Dermis microvascular lymphatic vessel endothelial cell (primary cell): ENCODE measurements around the gene HTT. TPM values are rescaled to one million over a fixed set of nuclear protein-coding genes. Genes with fewer than 3 reads are reported as not detected.

Experiments used
- DNase-seq, 2 donors: peaks; one replicate each; pipeline versions ENCODE4 v3.0.0 to v3.0.0-alpha.2; 2010; ENCODE audit warnings: low read depth in 2 of 2
- total RNA-seq: library from RNA; depleted of rRNA; stranded (reverse); fragments of >200 nt; gene quantifications from 2 replicates; pipeline ENCODE4 v1.2.1, GENCODE V29; 2014

The HTT gene
- total RNA-seq, 1 donor from 2014 or later, result 26.2 TPM

DNA sequence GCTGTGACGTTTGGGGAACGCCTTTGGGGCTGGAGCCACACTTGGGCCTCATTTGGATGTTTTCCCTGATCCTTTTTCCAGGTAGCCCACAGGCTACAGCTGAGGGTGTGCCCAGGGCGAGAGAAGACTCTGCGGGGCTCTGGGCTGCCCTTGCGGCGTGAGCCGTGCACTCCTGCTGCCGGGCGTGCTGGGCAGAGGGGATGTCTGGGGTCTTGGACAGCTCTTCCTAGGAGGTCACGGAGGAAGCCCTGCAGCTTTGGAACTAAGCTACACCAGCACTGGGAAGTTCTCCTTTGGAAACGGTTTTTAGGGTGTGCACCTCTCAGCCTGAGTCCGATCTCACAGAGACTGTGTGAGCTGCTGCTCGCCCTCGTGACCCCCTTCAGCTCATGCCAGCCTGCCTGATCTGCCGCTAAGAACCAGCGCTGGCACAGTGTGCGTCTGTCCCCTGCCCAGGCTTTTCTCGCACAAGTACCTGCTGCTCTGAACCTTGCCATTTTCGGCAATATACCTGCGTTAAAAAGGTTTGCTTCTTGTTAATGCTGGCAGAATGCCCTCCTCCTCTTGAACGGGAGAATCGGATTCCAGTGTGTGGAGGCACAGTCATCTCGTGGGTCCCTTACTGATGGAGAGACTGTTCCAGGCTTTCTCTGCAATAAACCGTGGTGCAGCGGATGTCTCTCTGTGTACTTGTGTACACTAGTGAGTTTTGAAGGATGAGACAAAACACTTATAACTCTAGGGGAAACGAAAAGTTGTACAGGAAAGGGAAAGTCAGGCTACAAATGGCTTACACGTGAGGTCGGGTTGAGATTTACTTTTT lies 188.8 kb downstream of the HTT start:
- no peak for DNase-seq

DNA sequence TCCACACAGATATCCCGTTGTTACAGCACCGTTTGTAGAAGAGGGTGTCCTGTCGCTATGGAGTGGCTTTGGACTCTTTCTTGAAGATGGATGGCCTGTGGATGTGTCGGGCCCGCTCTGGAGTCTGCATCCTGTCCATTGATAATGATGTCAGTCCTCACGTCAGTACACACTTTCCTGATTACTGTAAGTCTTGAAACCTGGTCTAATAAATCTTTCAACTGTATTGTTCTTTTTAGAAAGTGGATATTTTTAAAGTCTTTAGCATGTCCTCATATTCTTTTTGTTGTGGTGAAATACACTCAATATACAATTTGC lies 189.4 kb downstream of the HTT start:
- no peak for DNase-seq

DNA sequence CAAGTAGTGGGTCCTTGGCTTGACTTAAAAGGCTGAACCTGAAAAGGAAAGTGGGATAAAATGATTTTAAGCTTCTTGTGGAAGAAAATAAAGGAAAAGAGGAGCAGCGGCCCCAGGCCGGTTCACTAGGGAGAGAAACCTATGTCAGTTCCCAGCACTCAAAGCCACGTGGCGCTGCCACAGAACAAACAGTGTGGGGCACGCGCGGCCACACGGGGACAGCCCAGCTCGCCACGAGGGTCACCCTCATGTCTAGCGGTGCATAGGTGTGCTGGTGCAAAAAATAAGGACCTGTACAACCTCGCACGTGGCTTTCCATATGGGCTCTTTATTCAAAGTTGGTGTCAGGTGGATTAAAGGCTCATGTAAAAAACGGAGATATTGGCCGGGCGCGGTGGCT lies 191.6 kb downstream of the HTT start:
- no peak for DNase-seq

DNA sequence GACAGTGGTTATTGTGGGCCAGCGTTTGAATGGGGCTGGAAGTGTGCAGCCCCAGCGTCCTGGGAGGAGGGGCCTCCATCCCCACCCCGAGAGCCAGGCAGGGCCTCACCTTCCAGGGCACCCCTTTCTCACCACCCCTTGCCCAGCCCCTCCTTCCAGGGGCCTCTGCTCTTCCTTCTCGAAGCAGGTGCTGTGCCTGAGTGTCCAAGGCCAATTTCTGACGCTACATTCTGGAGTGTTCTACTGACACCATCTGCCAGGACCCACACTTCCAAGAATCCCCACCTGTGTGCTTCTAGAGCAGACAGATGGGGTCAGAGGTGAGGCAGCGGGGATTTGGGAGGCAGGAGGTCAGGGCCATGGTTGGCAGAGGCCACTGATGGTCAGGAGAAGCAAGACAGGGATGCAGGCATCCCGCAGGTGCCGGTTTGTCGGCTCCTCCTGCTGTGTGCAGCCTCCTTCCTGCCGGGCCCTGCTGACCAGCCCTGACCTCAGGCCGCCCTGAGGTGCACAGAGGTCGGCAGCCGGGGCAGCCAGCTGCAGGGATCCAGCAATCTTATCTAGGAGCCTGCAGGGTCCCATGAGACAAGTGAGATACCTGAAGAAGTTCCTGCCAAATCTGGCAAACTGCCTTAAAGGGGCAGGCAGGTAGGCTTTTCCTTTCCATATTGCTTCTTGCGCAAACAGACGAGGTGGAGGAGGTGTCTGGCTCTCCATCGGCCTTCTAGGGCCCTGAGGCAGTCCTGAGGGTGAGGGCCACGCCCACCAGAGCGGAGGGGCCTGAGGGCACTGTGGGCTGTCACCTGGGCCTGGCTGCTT lies 193.3 kb downstream of the HTT start:
- no peak for DNase-seq

DNA sequence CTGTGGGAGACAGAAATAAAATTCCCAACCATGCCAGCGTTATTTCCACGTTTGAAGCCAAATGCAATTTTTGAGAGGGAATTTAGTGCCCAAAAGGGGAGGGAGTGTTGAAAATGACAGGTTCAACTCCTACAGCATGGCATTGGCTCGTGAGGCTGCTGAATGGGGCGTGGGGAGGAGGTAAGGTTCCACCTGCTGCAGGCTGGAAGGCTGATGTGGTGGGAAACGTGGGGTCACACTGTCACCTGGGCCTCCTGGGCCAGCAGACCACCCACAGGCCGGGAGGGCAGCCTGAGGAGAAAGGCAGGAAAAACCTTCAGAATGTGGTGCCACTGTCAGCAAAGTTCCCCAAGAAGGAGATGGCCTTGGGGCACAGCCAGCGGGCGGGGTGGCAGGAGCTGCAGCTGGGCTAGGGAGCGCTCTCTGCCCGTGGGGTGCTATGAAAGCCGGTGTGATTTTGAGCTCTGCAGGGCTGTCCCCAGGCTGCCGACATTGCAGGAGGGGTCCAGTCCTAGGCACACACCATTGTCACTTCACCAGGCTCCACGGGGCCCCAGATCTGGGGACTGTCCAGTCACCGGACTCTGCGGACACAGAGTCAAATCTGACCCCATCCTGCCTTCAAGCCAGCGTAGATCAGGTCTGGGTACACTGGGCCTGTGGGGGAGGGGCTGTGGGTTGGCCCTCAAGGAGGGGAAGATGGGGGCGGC lies 194.1 kb downstream of the HTT start:
- DNase-seq, result no peak

DNA sequence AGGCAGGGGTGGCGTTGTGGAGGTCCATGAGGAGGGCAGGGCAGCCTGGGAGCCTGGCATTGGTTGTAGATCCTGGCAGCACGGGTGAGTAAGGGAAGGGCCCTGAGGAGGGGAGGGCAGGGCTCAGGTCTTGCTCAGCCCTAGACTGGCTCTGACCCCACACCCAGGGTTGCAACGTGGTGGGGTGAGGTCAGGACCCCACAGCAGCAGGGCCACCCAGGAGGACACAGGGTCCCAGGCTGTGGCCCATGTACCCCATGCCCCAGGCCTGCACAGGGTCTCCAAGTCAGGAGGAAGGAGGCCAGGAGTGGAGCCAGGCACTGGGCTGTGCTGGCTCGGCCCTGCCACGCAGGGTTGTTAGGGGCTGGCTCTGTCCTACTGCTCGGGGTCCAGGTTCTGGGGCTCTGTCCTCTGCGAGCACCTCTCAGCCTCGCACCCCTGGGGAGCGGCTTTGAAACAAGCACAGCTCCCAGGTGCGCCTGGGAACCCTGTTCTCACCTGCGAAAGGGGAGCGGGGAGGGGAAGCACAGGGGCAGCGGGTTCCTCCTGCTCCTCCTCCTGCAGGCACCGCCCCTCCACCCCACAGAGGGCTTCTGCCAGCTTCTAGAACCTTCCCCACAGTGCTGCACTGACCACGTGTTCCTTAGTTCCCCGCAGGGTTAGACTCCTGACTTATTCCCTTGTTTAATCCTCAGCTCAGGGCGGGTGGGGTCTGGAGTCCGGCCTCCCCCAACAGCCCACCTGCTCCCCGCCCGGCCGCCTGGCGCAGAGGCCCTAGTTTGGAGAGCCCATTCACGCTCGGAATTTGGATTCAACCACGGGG lies 194.8 kb downstream of the HTT start:
- no peak for DNase-seq

DNA sequence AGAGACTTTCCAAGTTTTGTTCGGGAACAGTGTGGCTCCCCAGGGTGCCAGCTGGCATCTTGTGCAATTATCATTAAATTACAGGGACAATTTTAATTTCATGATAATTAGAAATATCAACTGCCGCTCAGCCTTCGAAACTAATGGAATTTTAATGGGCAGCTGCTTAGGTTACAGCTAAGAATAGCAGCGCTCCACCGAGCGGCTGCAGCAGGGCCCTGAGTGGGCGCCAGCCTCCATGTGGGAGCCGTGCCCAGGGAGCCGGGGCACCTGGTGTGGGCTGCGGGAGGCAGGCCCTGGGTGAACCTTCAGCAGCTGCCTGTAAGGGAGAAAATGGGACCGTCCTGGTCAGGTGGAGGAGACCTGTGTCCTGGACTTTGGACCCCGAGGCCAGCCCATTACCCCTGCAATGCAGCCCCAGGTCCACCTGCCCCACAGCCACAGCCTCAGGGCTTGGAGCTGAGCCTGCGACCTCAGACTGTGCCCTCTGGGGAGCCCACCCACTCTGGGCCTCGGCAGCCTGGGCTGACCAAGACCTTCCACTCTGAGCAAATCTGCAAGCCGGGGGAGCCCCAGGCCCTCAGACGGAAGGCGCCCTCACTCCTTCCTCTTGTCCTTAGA lies 195.6 kb downstream of the HTT start:
- DNase-seq, result no peak

DNA sequence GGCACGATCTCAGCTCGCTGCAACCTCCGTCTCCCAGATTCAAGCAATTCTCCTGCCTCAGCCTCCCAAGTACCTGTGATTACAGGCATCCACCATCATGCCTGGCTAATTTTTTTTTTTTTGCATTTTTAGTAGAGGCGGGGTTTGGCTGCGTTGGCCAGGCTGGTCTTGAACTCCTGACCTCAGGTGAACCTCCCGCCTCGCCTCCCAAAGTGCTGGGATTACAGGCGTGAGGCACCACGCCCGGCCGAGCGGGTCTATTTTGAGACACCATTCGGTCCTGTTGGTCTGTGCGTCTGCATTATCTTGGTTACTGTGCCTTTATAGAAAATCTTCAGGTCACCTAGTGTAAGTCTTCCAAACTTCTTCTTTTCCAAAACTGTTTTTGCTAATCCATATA lies 196.7 kb downstream of the HTT start:
- DNase-seq, result no peak

DNA sequence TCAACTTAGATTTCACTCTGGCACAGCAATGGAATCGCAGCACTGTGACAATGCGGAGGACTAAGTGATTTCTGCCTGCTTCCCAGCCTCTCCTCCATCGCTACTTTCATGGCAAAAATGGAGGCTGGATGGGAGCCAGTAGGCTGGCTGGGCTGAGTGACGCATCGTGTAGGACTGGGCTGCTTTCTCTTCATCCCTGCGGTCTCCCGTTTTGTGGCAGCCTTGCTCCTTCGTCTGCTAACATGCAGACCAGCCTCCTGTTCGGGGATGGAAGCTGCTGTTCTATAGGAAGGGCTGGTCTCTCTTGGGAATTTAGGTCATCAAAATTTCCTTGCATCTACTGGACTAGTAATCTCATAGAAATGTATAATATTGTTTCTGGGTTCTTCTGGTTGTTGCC lies 202.5 kb downstream of the HTT start:
- DNase-seq, result no peak

DNA sequence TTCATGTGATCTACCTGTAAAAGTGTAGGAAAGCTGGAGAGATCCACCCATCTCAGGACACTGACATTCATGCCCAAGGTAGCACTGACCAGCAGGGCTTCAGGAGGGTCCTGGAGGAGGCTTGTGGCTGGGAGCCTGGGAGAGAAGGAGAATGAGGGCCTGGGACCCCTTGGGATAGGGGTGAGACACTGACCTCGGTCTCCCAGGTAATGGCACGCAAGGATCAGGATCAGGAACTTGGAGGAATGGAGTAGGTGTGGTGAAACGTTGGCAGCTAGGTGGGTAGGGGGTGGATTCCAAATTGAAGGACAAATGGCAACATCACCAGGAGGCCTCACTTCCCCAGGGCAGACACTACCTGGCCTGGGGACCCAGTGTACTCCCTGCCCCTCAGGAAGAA lies 206.0 kb downstream of the HTT start:
- DNase-seq, result no peak

DNA sequence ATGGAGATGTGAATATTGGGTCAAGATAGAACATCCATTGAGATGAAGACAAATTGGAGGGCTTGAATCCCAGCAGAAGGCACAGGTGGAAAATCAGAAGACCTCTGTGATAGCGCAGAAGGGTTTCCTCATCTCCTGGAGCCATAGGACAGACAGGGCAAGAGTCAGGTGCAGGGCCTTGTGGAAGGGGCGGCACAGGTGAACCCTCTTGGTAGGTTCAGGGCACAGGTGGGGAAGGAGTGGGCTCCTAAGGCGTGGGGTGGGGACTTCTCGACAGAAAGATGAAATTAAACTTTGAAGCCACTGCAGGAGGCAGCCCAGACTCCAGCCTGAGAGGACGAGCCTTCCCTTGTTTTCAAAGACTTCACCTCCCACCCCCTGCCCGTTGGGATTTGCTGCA lies 209.0 kb downstream of the HTT start:
- no peak for DNase-seq

DNA sequence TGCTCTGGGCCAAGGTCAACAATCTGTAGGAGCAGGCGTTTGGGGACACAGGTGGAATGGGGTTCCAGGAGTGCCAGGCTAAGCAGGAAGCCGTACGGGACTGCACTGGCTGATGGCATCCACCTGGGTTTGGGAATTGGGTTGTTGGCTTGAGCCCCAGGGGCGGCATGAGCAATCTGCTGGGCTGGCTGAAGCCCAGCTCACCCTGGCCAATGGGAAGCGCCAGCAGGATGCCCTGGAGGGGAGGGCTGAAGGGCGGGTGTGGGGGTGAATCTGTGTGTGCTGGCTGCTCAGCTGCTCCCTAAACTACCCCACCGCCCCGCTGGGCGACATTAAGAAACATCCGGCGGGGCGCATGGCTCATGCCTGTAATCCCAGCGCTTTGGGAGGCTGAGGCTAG lies 209.4 kb downstream of the HTT start:
- DNase-seq, result no peak

DNA sequence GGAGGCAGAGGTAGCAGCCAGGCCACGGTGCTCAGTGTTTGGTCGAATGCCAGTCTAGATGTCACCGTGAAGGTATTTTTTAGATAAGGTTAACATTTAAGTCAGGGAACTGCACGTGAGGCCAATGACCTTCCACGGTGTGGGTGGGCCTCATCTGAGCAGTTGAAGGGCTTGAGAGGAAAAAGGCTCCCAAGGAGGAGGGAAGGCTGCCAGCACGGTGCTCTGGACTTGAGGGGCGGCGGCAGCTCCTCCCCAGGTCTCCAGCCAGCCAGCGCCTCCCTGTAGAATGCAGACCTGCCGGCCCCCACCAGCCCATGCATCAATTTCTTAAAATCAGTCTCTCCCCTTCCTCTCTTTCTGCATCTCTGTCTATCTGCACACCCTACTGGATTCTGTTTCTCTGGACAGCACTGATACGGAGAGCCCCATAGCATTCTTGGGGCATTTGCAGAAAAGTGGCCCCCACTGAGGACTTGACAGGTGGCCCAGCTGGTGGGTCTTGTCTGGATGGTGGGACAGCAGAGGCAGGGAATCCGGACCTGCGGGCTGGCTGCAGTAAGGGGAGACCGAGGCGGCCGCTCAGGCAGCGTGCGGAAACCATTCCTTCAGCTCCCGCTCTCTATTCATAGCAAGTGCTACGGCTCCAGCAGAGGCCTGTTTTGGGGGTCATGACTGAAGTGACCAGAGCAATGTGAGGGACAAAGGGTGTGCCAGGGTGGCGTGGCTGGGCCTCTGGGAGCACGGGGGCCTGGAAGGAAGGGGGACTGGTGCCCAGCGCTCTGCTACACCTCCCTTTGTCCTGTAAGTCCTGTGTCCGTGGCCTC lies 210.5 kb downstream of the HTT start:
- no peak for DNase-seq

DNA sequence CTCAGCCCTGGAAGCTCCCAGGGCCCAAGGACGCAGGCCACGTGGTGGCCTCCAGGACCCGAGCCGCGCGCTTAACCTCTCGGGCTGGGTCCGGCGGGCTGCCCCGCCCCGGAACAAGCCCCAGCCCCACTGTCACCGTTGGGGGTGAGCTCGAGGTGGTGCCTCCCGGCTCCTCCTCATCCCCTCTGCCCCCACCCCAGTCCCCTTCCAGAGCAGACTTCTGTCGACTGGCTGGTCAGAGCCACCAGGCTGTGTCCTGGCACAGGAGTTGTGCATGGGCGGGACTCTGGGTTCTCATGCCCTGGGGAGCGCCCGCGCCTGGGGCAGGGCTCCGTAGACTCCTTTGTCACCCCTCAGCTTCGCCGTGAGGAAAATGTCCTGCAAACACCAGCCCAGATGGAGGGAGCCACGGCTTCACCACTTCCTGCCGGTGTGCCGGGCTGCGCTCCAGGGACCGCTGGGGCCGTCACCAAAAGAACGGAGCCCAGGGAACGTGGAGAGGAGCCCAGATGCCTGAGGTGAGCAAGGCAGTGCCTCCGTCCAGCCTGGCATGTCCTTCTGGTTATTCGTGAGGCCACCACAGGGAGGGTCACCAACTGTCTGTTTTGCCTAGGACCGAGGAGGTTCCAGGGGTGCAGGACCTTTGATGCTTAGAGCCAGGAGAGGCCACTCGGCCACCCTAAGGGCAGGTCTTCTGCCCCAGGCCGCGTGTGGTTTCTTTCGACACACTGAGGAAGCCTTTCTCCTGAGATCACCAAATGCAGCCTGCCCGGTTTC lies 211.3 kb downstream of the HTT start:
- DNase-seq, result no peak

DNA sequence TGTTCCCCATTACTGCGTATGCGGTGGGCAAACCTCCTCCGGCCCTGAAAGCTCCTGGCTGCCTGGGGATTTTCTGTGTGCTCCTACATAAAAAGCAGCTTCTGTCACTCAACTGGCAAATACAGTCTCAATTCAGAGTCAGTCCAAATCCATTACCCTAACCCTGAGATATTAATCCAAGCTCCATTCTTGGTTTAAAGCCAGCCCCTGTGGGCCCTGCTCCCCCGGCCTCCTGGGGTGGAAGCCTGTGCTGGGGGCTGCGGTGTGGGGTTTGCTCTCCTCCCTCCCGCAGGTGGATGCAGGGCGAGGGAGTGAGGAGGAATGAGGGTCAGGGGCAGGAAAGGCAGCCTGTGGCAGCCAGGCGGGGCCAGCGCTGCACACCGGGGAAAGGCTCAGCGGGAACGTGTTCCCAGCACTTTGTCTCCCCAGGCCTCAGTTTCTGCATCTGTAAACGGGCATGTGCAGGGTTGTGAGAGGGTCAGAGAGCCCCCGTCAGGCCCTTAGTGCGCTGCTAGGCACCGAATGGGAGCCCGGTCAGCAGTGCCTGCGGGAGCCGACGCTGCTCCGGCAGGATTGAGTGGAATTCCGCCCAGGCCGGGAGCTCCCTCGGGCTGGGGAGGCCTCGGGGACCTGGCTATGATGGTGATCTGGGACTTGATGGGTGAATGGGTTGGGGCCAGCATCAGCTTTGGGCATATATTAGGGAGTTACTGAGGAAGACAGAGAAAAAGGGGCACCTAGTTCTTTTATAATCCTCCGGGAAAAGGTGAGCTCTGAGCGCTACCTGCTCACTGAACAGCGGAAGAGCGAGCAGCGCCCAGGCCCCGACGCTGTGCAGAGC lies 212.1 kb downstream of the HTT start:
- no peak for DNase-seq

DNA sequence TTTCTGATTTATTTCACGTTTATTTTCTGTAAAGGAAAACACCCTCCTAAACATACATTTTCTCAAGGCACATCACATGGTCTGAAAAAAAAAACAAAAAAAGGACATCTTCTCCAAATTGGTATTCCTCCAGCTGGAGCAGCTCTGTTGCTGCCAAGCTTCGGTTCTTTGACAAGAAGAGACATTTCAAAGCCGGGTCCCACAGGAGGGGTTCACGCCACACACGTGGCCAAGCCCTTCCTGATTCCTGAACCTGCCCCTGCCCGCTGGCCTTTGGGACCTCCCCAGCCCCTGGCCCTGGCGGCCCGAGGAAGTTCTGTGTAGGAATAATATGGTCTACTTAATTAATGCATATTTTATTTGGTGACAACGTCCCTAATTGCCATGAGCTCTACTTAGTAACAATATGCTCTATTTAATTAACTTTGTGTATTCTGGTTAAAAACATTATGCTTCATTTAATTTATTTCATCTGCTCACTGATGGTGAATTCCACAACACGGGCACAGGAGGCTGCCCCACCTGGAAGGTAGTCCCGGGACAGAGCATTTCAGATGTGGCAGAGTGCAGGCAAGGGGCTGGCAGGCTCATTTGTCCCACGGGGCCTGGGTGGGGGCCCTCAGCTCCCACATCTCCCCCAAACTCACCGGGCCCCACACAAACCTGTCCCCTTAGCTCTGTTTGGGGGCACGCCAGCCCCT lies 212.9 kb downstream of the HTT start:
- no peak for DNase-seq

DNA sequence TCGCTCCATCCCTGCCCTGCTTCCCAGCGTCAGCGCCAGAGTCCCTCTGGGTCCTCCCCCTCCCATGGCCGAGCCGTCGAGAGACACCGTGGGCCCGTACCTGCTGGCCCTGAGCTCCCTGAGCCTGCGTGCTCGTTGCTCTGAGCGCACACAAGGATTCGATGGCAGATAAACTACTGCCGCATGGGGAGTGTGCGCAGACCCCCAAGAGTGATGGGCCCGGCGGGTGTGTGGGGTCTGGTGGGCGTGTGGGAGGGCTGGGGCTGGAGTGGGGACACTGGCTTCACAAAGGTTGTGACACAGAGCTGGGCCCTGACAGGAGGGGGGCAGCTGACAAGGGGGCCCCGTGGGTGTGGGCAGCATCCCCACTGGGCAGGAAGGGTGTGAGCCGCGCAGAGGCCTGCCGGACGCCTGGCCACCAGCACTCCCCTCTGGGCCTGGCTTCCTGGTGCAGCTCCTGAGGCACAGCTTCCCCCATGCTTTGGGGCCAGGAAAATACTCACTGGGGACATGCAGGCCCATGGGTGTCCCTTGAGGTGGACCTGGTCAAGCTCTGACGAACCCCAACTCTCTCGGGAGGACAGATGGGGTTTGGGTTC lies 213.6 kb downstream of the HTT start:
- no peak for DNase-seq
